PFSK-1 (cell line): ENCODE data around the gene HEBP1.

Experiments
- POLR2AphosphoS5 ChIP-seq: IDR thresholded peaks from 2 replicates; pipeline ENCODE4 v1.6.1; 2012; ENCODE audit warnings: low read depth, mild to moderate bottlenecking, control low read depth, low read length, moderate library complexity
- REST ChIP-seq, 2 experiments: IDR thresholded peaks; 2 replicates each; pipeline versions ENCODE4 v1.6.1 to v1.8.0; 2011 to 2012; ENCODE audit warnings: low read depth in 2 of 2, low read length in 2 of 2, control low read depth in 1 of 2, inconsistent platforms in 1 of 2, mild to moderate bottlenecking in 1 of 2, moderate library complexity in 1 of 2; ENCODE audit not compliant: insufficient read depth in 1 of 2
- SIN3A ChIP-seq: IDR thresholded peaks from 2 replicates; pipeline ENCODE4 v1.6.1; 2012; ENCODE audit warnings: mild to moderate bottlenecking, low read length, moderate library complexity, borderline replicate concordance; ENCODE audit not compliant: insufficient read depth

- TF ChIP-seq REST (IDR thresholded peaks at IDR 0.05; ENCODE audit: insufficient read depth in 1 of 2, low read depth in 2 of 2, low read length in 2 of 2) (no peak), POLR2AphosphoS5 (no peak), SIN3A (no peak)
Measured at GRCh38 chr12:13041224-13041623, 41.2 kb upstream of the HEBP1 start.
